Measurements from ENCODE around the gene RIPPLY3. TPM values are rescaled to one million over a fixed set of nuclear protein-coding genes. Genes with fewer than 3 reads are reported as not detected.

RIPPLY3 gene
- total and polyA plus RNA-seq, 2 of the 13 experiments (the other 11 are each of a cell fraction or from before 2014, with no cell fraction given), result 0.09 to 2.9 TPM

DNA sequence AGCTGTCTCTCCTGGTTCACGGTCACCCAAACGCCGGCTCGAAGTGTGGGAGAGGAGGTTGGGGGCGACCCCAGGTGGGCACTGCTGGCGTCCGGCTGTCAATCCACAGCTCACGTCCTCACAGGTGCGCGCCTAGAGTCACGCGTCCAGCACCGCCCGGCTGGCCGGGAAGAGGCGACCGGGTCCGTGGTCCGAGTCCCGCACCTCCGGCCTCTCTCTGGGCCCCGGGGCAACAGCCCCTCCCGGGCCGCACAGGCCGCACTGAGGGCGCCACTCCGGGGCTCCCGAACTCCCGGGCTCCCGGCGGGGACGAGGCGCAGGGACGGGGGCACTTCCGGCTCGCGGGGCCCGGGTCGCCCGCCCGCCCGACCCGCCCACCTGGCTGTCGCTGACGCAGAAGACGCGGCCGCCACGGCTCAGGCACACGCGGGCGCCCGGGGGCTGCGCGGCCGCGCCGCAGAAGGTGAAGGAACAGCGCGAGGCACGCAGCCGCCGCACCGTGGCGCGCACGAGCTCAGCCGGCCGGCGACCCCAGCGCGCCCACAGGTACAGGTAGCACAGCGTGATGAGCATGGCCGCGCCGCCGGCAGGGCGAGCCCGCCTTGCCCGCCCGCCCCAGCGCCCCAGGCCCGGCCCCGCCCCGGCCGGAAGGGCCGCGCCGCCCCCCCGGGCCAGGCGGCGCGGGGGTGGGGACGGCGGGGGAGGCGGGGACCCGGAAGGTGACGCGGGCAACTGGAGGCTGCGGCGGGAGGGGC lies 40.3 kb upstream of the RIPPLY3 start, which contains the start of gene HLCS (continued):
- TF ChIP-seq PREB (CRISPR knock-in tag; IDR thresholded peaks at IDR 0.05), result no peak
- no peak for TF ChIP-seq ZNF407 (CRISPR knock-in tag; IDR thresholded peaks at IDR 0.05; ENCODE audit: not compliant biosample characterization)
- 0 out of 2 replicates have a peak, but pooled peaks have one; percentile 49 for TF ChIP-seq ZNF160 (CRISPR knock-in tag; IDR thresholded peaks at IDR 0.05)
- TF ChIP-seq ZNF367 (CRISPR knock-in tag; IDR thresholded peaks at IDR 0.05; ENCODE audit: borderline replicate concordance), result no peak
- TF ChIP-seq, protein P1, sequence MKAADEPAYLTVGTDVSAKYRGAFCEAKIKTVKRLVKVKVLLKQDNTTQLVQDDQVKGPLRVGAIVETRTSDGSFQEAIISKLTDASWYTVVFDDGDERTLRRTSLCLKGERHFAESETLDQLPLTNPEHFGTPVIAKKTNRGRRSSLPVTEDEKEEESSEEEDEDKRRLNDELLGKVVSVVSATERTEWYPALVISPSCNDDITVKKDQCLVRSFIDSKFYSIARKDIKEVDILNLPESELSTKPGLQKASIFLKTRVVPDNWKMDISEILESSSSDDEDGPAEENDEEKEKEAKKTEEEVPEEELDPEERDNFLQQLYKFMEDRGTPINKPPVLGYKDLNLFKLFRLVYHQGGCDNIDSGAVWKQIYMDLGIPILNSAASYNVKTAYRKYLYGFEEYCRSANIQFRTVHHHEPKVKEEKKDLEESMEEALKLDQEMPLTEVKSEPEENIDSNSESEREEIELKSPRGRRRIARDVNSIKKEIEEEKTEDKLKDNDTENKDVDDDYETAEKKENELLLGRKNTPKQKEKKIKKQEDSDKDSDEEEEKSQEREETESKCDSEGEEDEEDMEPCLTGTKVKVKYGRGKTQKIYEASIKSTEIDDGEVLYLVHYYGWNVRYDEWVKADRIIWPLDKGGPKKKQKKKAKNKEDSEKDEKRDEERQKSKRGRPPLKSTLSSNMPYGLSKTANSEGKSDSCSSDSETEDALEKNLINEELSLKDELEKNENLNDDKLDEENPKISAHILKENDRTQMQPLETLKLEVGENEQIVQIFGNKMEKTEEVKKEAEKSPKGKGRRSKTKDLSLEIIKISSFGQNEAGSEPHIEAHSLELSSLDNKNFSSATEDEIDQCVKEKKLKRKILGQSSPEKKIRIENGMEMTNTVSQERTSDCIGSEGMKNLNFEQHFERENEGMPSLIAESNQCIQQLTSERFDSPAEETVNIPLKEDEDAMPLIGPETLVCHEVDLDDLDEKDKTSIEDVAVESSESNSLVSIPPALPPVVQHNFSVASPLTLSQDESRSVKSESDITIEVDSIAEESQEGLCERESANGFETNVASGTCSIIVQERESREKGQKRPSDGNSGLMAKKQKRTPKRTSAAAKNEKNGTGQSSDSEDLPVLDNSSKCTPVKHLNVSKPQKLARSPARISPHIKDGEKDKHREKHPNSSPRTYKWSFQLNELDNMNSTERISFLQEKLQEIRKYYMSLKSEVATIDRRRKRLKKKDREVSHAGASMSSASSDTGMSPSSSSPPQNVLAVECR (CRISPR knock-in tag; IDR thresholded peaks at IDR 0.05; ENCODE audit: borderline replicate concordance), result peak; percentile 69
- TF ChIP-seq ZNF589 (CRISPR knock-in tag; conservative IDR thresholded peaks at IDR 0.05), result no peak
- TF ChIP-seq ARHGAP35 (CRISPR knock-in tag; IDR thresholded peaks at IDR 0.05; ENCODE audit: borderline replicate concordance), result peak; percentile 65; the same call in 1 of the 2 replicates
- no peak for TF ChIP-seq SMAD3 (CRISPR knock-in tag; IDR thresholded peaks at IDR 0.05)
- TF ChIP-seq POLR2AphosphoS2 (IDR thresholded peaks at IDR 0.05; ENCODE audit: low read depth, low read length), result no peak
- TF ChIP-seq, protein P2, sequence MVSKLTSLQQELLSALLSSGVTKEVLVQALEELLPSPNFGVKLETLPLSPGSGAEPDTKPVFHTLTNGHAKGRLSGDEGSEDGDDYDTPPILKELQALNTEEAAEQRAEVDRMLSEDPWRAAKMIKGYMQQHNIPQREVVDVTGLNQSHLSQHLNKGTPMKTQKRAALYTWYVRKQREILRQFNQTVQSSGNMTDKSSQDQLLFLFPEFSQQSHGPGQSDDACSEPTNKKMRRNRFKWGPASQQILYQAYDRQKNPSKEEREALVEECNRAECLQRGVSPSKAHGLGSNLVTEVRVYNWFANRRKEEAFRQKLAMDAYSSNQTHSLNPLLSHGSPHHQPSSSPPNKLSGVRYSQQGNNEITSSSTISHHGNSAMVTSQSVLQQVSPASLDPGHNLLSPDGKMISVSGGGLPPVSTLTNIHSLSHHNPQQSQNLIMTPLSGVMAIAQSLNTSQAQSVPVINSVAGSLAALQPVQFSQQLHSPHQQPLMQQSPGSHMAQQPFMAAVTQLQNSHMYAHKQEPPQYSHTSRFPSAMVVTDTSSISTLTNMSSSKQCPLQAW (CRISPR knock-in tag; IDR thresholded peaks at IDR 0.05), result 0 out of 2 replicates have a peak, but pooled peaks have one; percentile 39
- 0 out of 2 replicates have a peak, but pooled peaks have one; percentile 61 for TF ChIP-seq NRL (CRISPR knock-in tag; IDR thresholded peaks at IDR 0.05; ENCODE audit: borderline replicate concordance)
- no peak for TF ChIP-seq SKI (IDR thresholded peaks at IDR 0.05; ENCODE audit: partially characterized antibody)

Measured in HepG2 (cell line).